ENCODE measurements around the gene LINGO3.

DNA sequence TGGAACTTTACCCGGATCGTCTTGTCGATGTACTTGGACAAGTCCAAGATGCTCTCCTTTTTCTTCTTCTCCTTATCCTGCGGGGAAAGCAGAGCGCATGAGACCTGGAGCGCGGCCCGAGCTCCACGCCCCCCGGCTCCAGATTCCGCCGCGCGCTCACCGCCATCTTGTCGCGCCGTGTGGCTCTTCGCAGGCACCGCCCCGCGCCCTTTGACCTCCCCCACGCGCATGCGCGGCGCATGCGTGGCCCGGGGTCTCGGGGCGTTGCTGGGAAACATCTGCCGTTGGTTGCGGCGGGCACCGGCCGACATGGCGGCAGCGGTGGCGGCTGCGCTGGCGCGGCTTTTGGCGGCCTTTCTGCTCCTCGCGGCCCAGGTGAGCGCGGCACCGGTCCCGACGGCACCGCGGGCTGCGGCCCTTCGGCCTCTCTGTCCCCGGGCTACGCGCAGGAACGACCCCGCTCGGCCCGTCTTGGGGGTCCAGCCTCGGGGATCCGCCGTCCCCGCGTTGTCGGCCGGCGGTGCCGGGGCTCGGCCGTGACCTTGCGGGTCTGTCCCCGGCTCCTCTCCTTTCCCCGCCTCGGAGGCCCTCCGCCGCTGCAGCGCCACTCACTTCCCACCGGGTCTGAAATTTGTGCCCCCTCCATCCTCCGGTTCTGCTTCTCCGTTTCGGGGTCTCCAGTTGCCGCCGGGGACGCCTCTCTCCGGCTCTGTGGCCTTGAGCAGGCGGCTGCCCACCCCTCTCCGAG lies 20.6 kb upstream of the LINGO3 start, which contains the start of the genes LSM7 and SPPL2B:
- TF ChIP-seq, protein P1, sequence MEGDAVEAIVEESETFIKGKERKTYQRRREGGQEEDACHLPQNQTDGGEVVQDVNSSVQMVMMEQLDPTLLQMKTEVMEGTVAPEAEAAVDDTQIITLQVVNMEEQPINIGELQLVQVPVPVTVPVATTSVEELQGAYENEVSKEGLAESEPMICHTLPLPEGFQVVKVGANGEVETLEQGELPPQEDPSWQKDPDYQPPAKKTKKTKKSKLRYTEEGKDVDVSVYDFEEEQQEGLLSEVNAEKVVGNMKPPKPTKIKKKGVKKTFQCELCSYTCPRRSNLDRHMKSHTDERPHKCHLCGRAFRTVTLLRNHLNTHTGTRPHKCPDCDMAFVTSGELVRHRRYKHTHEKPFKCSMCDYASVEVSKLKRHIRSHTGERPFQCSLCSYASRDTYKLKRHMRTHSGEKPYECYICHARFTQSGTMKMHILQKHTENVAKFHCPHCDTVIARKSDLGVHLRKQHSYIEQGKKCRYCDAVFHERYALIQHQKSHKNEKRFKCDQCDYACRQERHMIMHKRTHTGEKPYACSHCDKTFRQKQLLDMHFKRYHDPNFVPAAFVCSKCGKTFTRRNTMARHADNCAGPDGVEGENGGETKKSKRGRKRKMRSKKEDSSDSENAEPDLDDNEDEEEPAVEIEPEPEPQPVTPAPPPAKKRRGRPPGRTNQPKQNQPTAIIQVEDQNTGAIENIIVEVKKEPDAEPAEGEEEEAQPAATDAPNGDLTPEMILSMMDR (IDR thresholded peaks at IDR 0.05) = peak in 1 of 7 experiments; percentile 23
- peak; percentile 41 to 66 (median 60) for TF ChIP-seq POLR2A (IDR thresholded peaks at IDR 0.05)
